Breast epithelium (tissue), 4 donors: ENCODE data around the gene CEP19. TPM values are rescaled to one million over a fixed set of nuclear protein-coding genes. Genes with fewer than 3 reads are reported as not detected.
"Not testable (repeated sequence)": the region's sequence is repeated elsewhere in the genome, so short reads cannot be mapped to it uniquely, and the experiment has no call there.

Experiments
- DNase-seq, 2 donors: peaks; one replicate each; pipeline ENCODE4 v3.0.0-alpha.2; 2019; ENCODE audit warnings: low spot score in 2 of 2
- H3K27ac ChIP-seq, 2 donors: fragments of 200-600 bp; sonication (generic) in 1 of 2; one replicate each; pipeline ENCODE4 v1.5.1; 2016 to 2019; ENCODE audit warnings: mild to moderate bottlenecking in 1 of 2
- H3K27me3 ChIP-seq, 2 donors: fragments of 200-600 bp; sonication (generic) in 1 of 2; one replicate each; pipeline versions ENCODE4 v1.5.1 to v1.6.0; 2017 to 2019; ENCODE audit warnings: control low read depth in 1 of 2, mild to moderate bottlenecking in 1 of 2
- H3K36me3 ChIP-seq: fragments of 200-600 bp; one replicate; pipeline ENCODE4 v1.5.1; 2019
- H3K4me1 ChIP-seq, 2 donors: fragments of 200-600 bp; sonication (generic); one replicate each; pipeline ENCODE4 v1.5.1; 2016 to 2019; ENCODE audit warnings: control low read depth in 1 of 2
- H3K4me3 ChIP-seq, 3 donors: fragments of 200-600 bp; sonication (generic); 1 replicate in 2 of 3; 2 replicates in 1 of 3; pipeline ENCODE4 v1.5.1; 2016 to 2019; ENCODE audit warnings: mild to moderate bottlenecking in 3 of 3, moderate library complexity in 2 of 3
- H3K9me3 ChIP-seq, 2 donors: fragments of 200-600 bp; sonication (generic) in 1 of 2; one replicate each; pipeline ENCODE4 v1.5.1; 2016 to 2019; ENCODE audit warnings: control low read depth in 1 of 2
- POLR2A ChIP-seq: fragments of 450-650 bp; IDR thresholded peaks from one replicate; pipeline ENCODE4 v1.6.1; 2016; ENCODE audit warnings: antibody characterized with exemption, mild to moderate bottlenecking, moderate library complexity
- POLR2AphosphoS5 ChIP-seq, 3 donors: sonication (generic); formaldehyde crosslinking; IDR thresholded peaks; one replicate each; pipeline ENCODE4 v1.6.1; 2017; ENCODE audit warnings: antibody characterized with exemption in 3 of 3
- intact Hi-C: fragments of 100-400 bp; cut with DNase I; formaldehyde crosslinking; loops from one replicate; pipeline ENCODE4 v1.15.1; 2023; ENCODE audit warnings: low total_unique reads
- total RNA-seq, 3 donors: library from RNA; depleted of rRNA; stranded (reverse); fragments of >200 nt; gene quantifications; one replicate each; pipeline ENCODE4 v1.1.0, GENCODE V29; 2016
- TF ChIP-seq, protein P1 (sequence below), 3 donors: fragments of 450-650 bp; IDR thresholded peaks; one replicate each; pipeline ENCODE4 v1.5.1; 2016 to 2017; ENCODE audit warnings: antibody characterized with exemption in 3 of 3, mild to moderate bottlenecking in 3 of 3, moderate library complexity in 3 of 3

CEP19 gene
- total RNA-seq, 3 donors from 2014 or later: 2.1 to 2.6 (median 2.5) TPM

- H3K4me1 ChIP-seq: no peaks in the 10 kb centered on the region
- no peaks in the 10 kb centered on the region for H3K36me3 ChIP-seq
- no peaks in the 10 kb centered on the region for H3K9me3 ChIP-seq
- H3K27ac ChIP-seq: no peak overlapping the region
- TF ChIP-seq, protein P1, sequence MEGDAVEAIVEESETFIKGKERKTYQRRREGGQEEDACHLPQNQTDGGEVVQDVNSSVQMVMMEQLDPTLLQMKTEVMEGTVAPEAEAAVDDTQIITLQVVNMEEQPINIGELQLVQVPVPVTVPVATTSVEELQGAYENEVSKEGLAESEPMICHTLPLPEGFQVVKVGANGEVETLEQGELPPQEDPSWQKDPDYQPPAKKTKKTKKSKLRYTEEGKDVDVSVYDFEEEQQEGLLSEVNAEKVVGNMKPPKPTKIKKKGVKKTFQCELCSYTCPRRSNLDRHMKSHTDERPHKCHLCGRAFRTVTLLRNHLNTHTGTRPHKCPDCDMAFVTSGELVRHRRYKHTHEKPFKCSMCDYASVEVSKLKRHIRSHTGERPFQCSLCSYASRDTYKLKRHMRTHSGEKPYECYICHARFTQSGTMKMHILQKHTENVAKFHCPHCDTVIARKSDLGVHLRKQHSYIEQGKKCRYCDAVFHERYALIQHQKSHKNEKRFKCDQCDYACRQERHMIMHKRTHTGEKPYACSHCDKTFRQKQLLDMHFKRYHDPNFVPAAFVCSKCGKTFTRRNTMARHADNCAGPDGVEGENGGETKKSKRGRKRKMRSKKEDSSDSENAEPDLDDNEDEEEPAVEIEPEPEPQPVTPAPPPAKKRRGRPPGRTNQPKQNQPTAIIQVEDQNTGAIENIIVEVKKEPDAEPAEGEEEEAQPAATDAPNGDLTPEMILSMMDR (IDR thresholded peaks at IDR 0.05): no peak
- no peak for TF ChIP-seq POLR2AphosphoS5 (IDR thresholded peaks at IDR 0.05)
- TF ChIP-seq POLR2A: no peak
- no peak overlapping the region for H3K4me3 ChIP-seq
- intact Hi-C loops: no loop called here
- no peaks in the 10 kb centered on the region for H3K27me3 ChIP-seq
- DNase-seq: no peak
Measured at GRCh38 chr3:196726788-196727675, 15.0 kb upstream of the CEP19 start.

- Histone ChIP-seq H3K9me3 (no peaks in the 10 kb centered on the region), H3K4me1 (no peaks in the 10 kb centered on the region), H3K27ac (no peak overlapping the region), H3K4me3 (no peak overlapping the region), H3K36me3 (no peaks in the 10 kb centered on the region), H3K27me3 (no peaks in the 10 kb centered on the region)
- intact Hi-C loops: loop anchor here (5.0 kb wide), 1 partner anchor 156 kb away; no protein-coding TSS in a partner anchor
- TF ChIP-seq, protein P1 (IDR thresholded peaks at IDR 0.05): no peak
- TF ChIP-seq POLR2A: no peak
- no peak for TF ChIP-seq POLR2AphosphoS5 (IDR thresholded peaks at IDR 0.05)
- no peak for DNase-seq
Measured at GRCh38 chr3:196721097-196721496, 9.0 kb upstream of the CEP19 start.

DNA sequence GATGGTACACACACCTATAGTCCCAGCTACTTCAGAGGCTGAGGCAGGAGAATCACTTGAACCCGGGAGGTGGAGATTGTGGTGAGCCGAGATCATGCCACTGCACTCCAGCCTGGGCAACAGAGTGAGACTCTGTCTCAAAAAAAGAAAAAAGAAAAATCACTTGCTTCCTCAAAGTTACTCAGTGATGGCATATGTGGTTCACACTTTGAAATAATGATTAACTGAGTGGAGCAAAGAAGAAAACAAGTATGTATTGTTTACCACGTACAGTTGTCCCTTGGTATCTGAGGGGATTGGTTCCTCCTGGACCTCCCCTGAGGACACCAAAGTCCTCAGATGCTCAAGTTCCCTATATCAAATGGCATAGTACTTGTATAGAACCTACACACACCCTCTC lies 5.1 kb upstream of the CEP19 start:
- H3K9me3 ChIP-seq, H3K36me3 ChIP-seq, DNase-seq, H3K27ac ChIP-seq, intact Hi-C loops, H3K27me3 ChIP-seq, H3K4me1 ChIP-seq, H3K4me3 ChIP-seq: not testable (repeated sequence)

GRCh38 chr3:196712514-196713413 lies 714 bp upstream of the CEP19 start:
- Histone ChIP-seq H3K4me3 (peak overlapping the region; percentile 79 to 87 (median 80)), H3K27me3 (no peaks in the 10 kb centered on the region), H3K9me3 (no peaks in the 10 kb centered on the region), H3K4me1 (peaks cover 0 to 8% of the 10 kb centered on the region in 2 donors), H3K36me3 (no peaks in the 10 kb centered on the region), H3K27ac (peak overlapping the region; percentile 85 to 91)
- intact Hi-C loops: no loop called here
- TF ChIP-seq, protein P1 (IDR thresholded peaks at IDR 0.05): peak in 1 of 3 donors; percentile 9
- TF ChIP-seq POLR2A: no peak
- TF ChIP-seq POLR2AphosphoS5 (IDR thresholded peaks at IDR 0.05): peak in 1 of 3 donors; percentile 7
- peak in 1 of 2 donors; percentile 25 for DNase-seq

- H3K4me3 ChIP-seq: no peak overlapping the region
- TF ChIP-seq POLR2AphosphoS5 (IDR thresholded peaks at IDR 0.05) (no peak), POLR2A (no peak)
- TF ChIP-seq, protein P1 (IDR thresholded peaks at IDR 0.05): no peak
- DNase-seq: no peak
- H3K27me3 ChIP-seq: no peaks in the 10 kb centered on the region
- H3K9me3 ChIP-seq: no peaks in the 10 kb centered on the region
- peaks cover 0 to 6% of the 10 kb centered on the region in 2 donors for H3K4me1 ChIP-seq
- no peaks in the 10 kb centered on the region for H3K36me3 ChIP-seq
- intact Hi-C loops: no loop called here
- H3K27ac ChIP-seq: no peak overlapping the region
Measured at GRCh38 chr3:196708467-196708866, 3.6 kb downstream of the CEP19 start.
